PC-9 (cell line): ENCODE measurements around the gene SRSF2.
"Not testable (repeated sequence)": the region's sequence is repeated elsewhere in the genome, so short reads cannot be mapped to it uniquely, and the experiment has no call there.

Experiments
- EZH2 ChIP-seq: fragments of 200-600 bp; sonication (generic); IDR thresholded peaks from 2 replicates; pipeline ENCODE4 v1.8.0; 2017; ENCODE audit warnings: antibody characterized with exemption, low read depth
- TF ChIP-seq, protein P1 (sequence below): fragments of 200-600 bp; sonication (generic); conservative IDR thresholded peaks from 2 replicates; pipeline ENCODE4 v1.6.1; 2017; ENCODE audit warnings: mixed run types, antibody characterized with exemption, mild to moderate bottlenecking, moderate library complexity

DNA sequence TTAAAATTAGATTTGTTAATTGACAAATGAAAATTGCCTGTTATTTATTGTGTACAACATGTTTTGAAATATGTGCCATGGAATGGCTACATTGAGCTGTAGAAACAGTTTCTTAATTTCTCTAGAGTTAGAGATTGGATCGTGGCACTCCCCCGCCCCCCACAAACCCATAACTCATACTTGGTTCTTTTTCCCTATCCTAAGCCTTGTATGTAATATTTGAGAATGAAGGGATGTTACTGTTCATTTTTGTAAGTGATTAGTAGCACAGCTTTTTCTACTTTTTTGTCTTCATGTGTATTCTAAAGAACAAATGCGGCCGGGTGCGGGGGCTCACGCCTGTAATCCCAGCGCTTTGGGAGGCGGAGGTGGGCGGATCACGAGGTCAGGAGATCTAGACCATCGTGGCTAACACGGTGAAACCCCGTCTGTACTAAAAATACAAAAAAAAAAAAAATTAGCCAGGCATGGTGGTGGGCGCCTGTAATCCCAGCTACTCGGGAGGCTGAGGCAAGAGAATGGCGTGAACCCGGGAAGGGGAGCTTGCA, 2.5 kb upstream of the SRSF2 start:
- TF ChIP-seq, protein P1, sequence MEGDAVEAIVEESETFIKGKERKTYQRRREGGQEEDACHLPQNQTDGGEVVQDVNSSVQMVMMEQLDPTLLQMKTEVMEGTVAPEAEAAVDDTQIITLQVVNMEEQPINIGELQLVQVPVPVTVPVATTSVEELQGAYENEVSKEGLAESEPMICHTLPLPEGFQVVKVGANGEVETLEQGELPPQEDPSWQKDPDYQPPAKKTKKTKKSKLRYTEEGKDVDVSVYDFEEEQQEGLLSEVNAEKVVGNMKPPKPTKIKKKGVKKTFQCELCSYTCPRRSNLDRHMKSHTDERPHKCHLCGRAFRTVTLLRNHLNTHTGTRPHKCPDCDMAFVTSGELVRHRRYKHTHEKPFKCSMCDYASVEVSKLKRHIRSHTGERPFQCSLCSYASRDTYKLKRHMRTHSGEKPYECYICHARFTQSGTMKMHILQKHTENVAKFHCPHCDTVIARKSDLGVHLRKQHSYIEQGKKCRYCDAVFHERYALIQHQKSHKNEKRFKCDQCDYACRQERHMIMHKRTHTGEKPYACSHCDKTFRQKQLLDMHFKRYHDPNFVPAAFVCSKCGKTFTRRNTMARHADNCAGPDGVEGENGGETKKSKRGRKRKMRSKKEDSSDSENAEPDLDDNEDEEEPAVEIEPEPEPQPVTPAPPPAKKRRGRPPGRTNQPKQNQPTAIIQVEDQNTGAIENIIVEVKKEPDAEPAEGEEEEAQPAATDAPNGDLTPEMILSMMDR, result not testable (repeated sequence)
- TF ChIP-seq EZH2, result not testable (repeated sequence)
